ENCODE data around the gene LRRC23. TPM values are rescaled to one million over a fixed set of nuclear protein-coding genes. Genes with fewer than 3 reads are reported as not detected.
"Not testable (repeated sequence)": the region's sequence is repeated elsewhere in the genome, so short reads cannot be mapped to it uniquely, and the experiment has no call there.

The LRRC23 gene
- total RNA-seq, 4 donors from 2014 or later: 8.8 to 16.6 (median 13.6) TPM

DNA sequence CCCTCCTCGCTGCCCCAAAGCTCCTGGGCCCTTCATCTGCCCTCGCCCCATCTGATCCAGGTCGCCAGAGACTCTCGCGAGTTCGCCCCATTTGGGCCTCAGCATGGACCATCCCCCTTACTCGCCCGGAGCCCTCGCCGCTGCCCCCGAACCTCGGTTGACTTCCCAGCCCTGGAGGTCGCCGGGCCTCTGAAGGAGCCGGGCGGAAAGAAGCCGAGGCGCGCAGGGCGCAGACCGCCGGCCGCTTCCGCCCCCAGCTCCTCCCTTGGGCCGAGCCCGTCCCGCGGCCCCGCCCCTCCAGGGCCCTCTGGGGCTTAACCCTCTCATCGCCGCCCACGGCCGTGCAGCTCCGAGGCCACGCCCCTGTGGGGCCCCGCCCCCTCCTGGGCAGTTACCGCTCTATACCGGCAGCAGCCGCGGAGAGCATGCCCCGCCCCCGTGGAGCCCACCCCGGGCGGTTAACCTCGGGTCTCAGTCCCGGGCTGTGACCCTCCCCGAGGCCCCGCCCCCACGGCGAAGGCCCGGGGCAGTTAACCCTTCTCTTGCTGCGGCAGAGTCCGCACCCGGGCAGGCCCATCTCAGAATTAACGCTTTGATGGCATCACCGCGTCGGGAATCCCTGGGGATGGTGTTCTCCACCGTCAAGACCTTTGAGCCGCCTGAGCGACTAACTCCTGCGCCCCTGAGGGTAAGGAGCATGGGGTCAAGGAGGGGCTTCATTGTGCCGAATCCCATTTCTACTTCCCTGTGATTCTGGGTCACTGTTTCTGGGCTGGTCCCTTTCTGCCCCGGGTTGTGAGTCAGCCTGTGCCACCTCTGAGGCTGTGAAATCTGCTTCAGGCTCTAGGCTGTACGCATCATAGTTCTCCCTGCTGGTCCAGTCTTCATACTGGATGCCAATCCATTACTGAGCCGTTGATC, 31.3 kb upstream of the LRRC23 start, which contains the start of gene SPSB2:
TSS of gene SPSB2 (minus strand) at position 210 of the 921 bp plus-strand sequence. CDS start 402 bp downstream, outside the sequence.
- WGBS, 2 donors (ENCODE audit: low coverage in 1 of 2): 0% methylated on average over 6 of the region's 66 CpGs; no CpG with 5 or more reads in 1 of the 2 donors
- H3K36me3 ChIP-seq: peaks cover 0 to 34% of the 10 kb centered on the region in 2 donors
- ATAC-seq: peak; percentile 91
- H3K27ac ChIP-seq: peak within 1 kb of the TSS; percentile 41 to 94 (median 87)
- no peaks in the 10 kb centered on the region for H3K27me3 ChIP-seq
- no peaks in the 10 kb centered on the region for H3K9me3 ChIP-seq
- peak within 1 kb of the TSS; percentile 50 to 84 for H3K4me3 ChIP-seq
- H3K4me1 ChIP-seq: peaks cover 0 to 58% (median 30%) of the 10 kb centered on the region in 3 donors
- TF ChIP-seq POLR2A (IDR thresholded peaks at IDR 0.05): peak; percentile 58 to 66
- TF ChIP-seq EP300 (IDR thresholded peaks at IDR 0.05): no peak
- peak; percentile 54 for TF ChIP-seq POLR2AphosphoS5 (IDR thresholded peaks at IDR 0.05)
- TF ChIP-seq, protein P1, sequence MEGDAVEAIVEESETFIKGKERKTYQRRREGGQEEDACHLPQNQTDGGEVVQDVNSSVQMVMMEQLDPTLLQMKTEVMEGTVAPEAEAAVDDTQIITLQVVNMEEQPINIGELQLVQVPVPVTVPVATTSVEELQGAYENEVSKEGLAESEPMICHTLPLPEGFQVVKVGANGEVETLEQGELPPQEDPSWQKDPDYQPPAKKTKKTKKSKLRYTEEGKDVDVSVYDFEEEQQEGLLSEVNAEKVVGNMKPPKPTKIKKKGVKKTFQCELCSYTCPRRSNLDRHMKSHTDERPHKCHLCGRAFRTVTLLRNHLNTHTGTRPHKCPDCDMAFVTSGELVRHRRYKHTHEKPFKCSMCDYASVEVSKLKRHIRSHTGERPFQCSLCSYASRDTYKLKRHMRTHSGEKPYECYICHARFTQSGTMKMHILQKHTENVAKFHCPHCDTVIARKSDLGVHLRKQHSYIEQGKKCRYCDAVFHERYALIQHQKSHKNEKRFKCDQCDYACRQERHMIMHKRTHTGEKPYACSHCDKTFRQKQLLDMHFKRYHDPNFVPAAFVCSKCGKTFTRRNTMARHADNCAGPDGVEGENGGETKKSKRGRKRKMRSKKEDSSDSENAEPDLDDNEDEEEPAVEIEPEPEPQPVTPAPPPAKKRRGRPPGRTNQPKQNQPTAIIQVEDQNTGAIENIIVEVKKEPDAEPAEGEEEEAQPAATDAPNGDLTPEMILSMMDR (IDR thresholded peaks at IDR 0.05): peak in 1 of 4 experiments; percentile 31

DNA sequence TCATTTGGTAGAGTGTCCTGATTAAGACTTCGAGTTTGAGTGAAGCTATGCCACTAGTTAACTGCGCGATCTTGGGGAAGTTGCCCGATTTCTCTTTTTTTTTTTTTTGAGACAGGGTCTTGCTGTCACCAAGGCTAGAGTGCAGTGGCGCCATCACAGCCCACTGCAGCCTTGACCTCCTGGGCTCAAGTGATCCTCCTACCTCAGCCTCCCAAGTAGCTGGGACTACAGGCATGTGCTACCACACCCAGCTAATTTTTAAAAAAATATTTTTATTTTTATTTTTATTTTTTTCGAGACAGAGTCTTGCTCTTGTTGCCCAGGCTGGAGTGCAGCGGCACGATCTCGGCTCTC, 30.6 kb upstream of the LRRC23 start:
- H3K36me3 ChIP-seq: peaks cover 0 to 30% of the 10 kb centered on the region in 2 donors
- H3K9me3 ChIP-seq, H3K27me3 ChIP-seq, ATAC-seq: not testable (repeated sequence)
- H3K4me1 ChIP-seq: peaks cover 0 to 52% (median 24%) of the 10 kb centered on the region in 3 donors
- H3K27ac ChIP-seq: peak overlapping the region; percentile 41 to 94 (median 87)
- H3K4me3 ChIP-seq: peak overlapping the region; percentile 50 to 84
- WGBS, 2 donors (ENCODE audit: low coverage in 1 of 2): 43 to 44% methylated on average over 8 to 9 of the region's 9 CpGs

DNA sequence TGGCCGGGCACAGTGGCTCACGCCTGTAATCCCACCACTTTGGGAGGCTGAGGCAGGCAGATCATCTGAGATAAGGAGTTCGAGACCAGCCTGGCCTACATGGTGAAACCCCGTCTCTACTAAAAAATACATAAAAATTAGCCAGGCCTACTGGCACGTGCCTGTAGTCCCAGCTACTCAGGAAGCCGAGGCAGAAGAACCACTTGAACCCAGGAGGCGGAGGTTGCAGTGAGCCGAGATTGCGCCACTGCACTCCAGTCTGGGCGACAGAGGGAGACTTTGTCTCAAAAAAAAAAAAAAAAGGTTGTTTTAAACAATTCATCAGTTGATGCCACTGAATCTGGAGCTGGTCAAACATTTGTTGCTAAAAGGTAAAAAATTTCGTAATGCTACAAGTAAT, 24.8 kb upstream of the LRRC23 start:
- not testable (repeated sequence) for H3K4me3 ChIP-seq, H3K9me3 ChIP-seq, ATAC-seq, H3K27ac ChIP-seq, H3K27me3 ChIP-seq, H3K4me1 ChIP-seq
- H3K36me3 ChIP-seq: peaks cover 0 to 32% of the 10 kb centered on the region in 2 donors
- WGBS, 2 donors (ENCODE audit: low coverage in 1 of 2): 73 to 93% methylated on average over 3 to 5 of the region's 11 CpGs

DNA sequence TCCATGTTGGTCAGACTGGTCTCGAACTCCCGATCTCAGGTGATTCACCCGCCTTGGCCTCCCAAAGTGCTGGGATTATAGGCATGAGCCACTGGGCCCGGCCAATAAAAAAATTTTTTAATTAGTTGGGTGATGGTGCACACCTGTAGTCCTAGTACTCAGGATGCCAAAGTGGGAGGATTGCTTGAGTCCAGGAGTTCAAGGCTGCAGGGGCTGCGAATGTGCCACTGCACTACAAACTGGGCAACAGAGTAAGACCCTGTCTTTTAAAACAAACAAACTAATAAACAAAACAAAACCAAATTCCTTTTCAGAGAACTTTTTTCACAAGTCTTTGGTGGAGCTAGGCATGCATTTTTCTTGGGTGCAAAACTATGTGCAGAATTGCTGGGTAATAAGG, 21.4 kb upstream of the LRRC23 start:
- no peak overlapping the region for H3K4me3 ChIP-seq
- TF ChIP-seq, protein P1 (IDR thresholded peaks at IDR 0.05): no peak
- TF ChIP-seq EP300 (IDR thresholded peaks at IDR 0.05) (no peak), POLR2A (IDR thresholded peaks at IDR 0.05) (no peak), POLR2AphosphoS5 (IDR thresholded peaks at IDR 0.05) (no peak)
- ATAC-seq: no peak
- H3K9me3 ChIP-seq: no peaks in the 10 kb centered on the region
- H3K4me1 ChIP-seq: no peaks in the 10 kb centered on the region
- no peak overlapping the region for H3K27ac ChIP-seq
- H3K36me3 ChIP-seq: peaks cover 0 to 36% of the 10 kb centered on the region in 2 donors
- WGBS, 2 donors (ENCODE audit: low coverage in 1 of 2): 95% methylated on average over 5 of the region's 5 CpGs; no CpG with 5 or more reads in 1 of the 2 donors
- no peaks in the 10 kb centered on the region for H3K27me3 ChIP-seq

DNA sequence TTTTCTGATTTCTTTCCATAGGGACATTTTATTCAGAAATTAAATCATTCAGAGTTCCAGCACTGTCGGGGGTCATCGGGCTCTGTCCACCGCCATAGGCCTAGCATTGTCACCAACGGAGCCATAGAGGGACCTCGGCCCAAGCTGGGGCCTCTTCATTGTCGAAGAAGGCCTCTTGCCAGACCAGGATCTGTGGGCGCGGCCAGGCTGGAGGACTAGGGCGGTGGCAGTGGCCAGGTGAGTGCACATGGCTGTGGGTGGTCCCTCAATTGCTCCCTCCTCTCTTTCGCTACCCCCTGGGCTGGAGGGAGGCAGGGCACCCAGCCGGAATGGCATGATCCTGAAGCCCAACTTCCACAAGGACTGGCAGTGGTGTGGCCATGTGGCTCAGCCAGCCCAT, 20.9 kb upstream of the LRRC23 start:
- ATAC-seq: no peak
- Histone ChIP-seq H3K27me3 (no peaks in the 10 kb centered on the region), H3K4me1 (no peaks in the 10 kb centered on the region), H3K36me3 (peaks cover 0 to 36% of the 10 kb centered on the region in 2 donors), H3K9me3 (no peaks in the 10 kb centered on the region), H3K27ac (no peak overlapping the region), H3K4me3 (no peak overlapping the region)
- TF ChIP-seq POLR2A (IDR thresholded peaks at IDR 0.05) (no peak), EP300 (IDR thresholded peaks at IDR 0.05) (no peak), POLR2AphosphoS5 (IDR thresholded peaks at IDR 0.05) (no peak)
- TF ChIP-seq, protein P1 (IDR thresholded peaks at IDR 0.05): no peak
- 95 to 100% methylated on average over 1 to 3 of the region's 11 CpGs for WGBS, 2 donors (ENCODE audit: low coverage in 1 of 2)

DNA sequence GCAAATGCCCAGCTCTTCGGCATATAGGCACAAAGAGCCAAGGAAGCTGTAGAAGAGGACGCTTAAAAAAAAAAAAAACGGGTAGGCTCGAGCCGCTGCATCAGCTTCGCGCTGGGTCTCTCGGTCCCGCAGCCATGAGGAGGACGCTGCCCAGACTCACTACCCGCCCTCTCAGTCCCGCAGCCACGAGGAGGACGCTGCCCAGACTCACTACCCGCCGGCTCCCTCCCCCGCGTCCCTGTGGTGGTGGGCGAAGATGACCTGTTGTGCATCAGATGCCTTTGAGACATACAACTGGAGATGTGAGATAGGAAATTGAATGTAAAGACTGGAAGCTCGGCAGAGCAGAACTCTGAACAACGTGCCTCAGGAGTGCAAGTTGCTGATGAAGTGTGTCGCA, 20.1 kb upstream of the LRRC23 start:
- Histone ChIP-seq H3K4me3 (no peak overlapping the region), H3K27ac (no peak overlapping the region), H3K4me1 (no peaks in the 10 kb centered on the region), H3K9me3 (no peaks in the 10 kb centered on the region), H3K27me3 (no peaks in the 10 kb centered on the region), H3K36me3 (peaks cover 0 to 36% of the 10 kb centered on the region in 2 donors)
- no peak for TF ChIP-seq POLR2A (IDR thresholded peaks at IDR 0.05)
- TF ChIP-seq, protein P1 (IDR thresholded peaks at IDR 0.05): no peak
- no peak for TF ChIP-seq POLR2AphosphoS5 (IDR thresholded peaks at IDR 0.05)
- TF ChIP-seq EP300 (IDR thresholded peaks at IDR 0.05): no peak
- no peak for ATAC-seq
- WGBS, 2 donors (ENCODE audit: low coverage in 1 of 2): 73 to 75% methylated on average over 6 to 19 of the region's 22 CpGs

DNA sequence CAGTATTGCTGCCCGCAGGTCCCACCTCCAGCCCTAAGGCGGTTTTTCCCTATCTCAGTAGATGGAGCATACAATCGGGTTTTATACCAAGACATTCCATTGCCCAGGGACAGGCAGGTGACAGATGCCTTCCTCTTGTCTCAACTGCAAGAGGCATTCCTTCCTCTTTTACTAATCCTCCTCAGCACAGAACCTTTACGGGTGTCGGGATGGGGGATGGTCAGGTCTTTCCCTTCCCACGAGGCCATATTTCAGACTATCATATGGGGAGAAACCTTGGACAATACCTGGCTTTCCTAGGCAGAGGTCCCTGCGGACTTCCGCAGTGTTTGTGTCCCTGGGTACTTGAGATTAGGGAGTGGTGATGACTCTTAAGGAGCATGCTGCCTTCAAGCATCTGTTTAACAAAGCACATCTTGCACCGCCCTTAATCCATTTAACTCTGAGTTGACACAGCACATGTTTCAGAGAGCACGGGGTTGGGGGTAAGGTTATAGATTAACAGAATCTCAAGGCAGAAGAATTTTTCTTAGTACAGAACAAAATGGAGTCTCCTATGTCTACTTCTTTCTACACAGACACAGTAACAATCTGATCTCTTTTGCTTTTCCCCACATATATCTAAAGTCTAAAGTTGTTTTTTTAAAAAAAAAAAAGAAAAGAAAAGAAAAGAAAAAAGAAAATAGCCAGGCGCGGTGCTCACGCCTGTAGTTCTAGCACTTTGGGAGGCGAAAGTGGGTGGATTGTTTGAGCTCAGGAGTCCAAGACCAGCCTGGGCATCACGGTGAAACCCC, 18.2 kb upstream of the LRRC23 start:
- Histone ChIP-seq H3K4me1 (peaks cover 0 to 10% (median 1%) of the 10 kb centered on the region in 3 donors), H3K36me3 (peaks cover 0 to 36% of the 10 kb centered on the region in 2 donors)
- not testable (repeated sequence) for H3K27ac ChIP-seq, H3K9me3 ChIP-seq, H3K4me3 ChIP-seq, H3K27me3 ChIP-seq, ATAC-seq
- 59 to 66% methylated on average over 5 to 6 of the region's 15 CpGs for WGBS, 2 donors (ENCODE audit: low coverage in 1 of 2)
